ENCODE data around the gene DUSP3. TPM values are rescaled to one million over a fixed set of nuclear protein-coding genes. Genes with fewer than 3 reads are reported as not detected.

DUSP3 gene
- 10 to 100 TPM; 15.2 to 24.8 TPM for total RNA-seq

DNA sequence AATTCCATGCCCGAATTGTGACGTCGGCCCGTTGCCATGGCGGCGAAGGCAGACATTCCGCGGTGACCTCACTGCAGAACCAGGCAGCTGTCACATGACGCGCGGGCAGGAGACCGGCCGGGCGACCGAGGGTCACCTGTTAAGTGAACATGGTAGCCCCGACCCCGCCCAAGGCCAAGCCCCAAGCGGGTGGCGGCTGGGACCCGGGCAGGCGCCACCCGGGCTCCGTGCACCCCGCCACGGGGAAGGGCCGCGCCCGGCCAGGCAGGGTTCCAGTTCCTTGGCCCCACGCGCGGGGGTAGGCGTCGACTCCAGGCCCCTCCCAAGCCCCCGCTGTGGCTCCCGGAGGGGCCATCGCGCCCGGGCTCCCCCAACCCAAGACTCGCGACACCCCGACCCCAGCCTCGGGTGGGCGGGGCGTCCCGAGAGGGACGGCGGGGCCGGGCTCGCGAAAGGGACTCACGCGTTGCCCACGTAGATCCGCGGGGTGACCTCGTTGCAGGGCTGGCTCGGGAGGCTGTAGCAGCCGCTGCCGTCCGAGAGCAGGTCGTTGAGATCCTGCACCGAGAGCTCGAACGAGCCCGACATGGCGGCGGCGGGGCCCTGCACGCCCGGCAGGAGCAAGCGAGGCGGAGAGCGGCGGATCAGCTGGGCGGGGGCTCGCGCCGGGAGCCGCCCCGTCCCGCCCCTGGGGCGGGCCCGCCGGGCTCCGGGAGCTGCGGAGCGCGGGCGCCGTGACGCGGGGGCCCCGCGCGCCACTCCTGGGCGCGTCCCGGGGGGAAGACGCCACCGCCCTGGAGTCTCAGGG lies at the start of gene DUSP3:
Gene DUSP3, minus strand, starts transcription at position 641 of the 808 bp plus-strand sequence. Its CDS starts 53 bp downstream, at position 588.
- peak; percentile 94 to 98 for ATAC-seq
- H3K27ac Mint-ChIP-seq, result peak within 1 kb of the TSS; percentile 68 to 85
- peak; percentile 75 to 82 for DNase-seq (ENCODE audit: low spot score in 2 of 2)
- peaks cover 3 to 4% of the 10 kb centered on the region in 2 donors for H3K36me3 Mint-ChIP-seq
- H3K9me3 Mint-ChIP-seq, result no peaks in the 10 kb centered on the region

- Mint-ChIP-seq H3K36me3 (no peaks in the 10 kb centered on the region), H3K9me3 (no peaks in the 10 kb centered on the region), H3K27ac (no peak overlapping the region)
- no peak for ATAC-seq
- DNase-seq (ENCODE audit: low spot score in 2 of 2), result no peak
Observed at GRCh38 chr17:43827596-43827995, 48.8 kb upstream of the DUSP3 start.

- DNase-seq (ENCODE audit: low spot score in 2 of 2) (no peak), ATAC-seq (no peak)
- Mint-ChIP-seq H3K27ac (no peak overlapping the region), H3K36me3 (no peaks in the 10 kb centered on the region), H3K9me3 (no peaks in the 10 kb centered on the region)
Observed at GRCh38 chr17:43826206-43826605, 47.4 kb upstream of the DUSP3 start.

GRCh38 chr17:43825567-43825966 lies 46.8 kb upstream of the DUSP3 start:
- H3K27ac Mint-ChIP-seq, result no peak overlapping the region
- no peaks in the 10 kb centered on the region for H3K9me3 Mint-ChIP-seq
- DNase-seq (ENCODE audit: low spot score in 2 of 2), result no peak

DNA sequence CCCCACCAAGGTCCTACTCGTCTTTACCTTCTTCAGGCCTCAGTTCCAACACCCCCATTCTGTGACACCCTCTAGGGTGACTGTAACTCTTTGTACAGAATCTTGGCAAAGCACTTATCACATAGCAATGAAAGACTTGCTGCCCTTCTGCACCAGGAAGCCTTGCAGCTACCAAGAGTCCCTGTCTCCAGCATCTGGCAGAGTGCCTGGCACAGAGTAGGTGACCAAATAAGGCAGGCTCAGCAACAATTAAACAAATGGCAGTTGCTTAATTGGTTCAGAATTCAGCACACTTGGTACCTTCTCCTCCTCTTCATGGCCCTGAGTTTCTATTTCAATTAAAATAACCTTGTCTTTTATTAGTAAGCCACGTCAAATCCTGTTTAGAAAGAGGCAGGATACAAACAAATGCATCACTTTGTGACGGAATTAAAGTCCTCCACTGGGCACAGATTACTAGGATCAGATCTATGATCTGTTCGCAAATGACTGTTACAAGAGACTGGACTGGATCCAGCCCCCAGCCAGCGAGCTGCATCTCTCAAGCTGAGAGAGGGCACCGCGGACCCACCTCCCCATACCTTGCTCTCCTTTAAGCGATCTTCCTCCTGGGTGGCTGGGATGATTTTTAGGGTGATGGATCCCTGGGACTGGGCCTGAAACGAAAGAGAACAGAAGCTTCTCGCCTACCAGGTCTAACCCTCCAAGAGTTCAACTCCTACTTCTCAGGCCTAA lies 44.7 kb upstream of the DUSP3 start:
- ATAC-seq (no peak), DNase-seq (ENCODE audit: low spot score in 2 of 2) (no peak)
- Mint-ChIP-seq H3K9me3 (no peaks in the 10 kb centered on the region), H3K36me3 (no peaks in the 10 kb centered on the region), H3K27ac (no peak overlapping the region)

More at GRCh38 chr17:43825567-43825966, 46.8 kb upstream of the DUSP3 start:
- no peaks in the 10 kb centered on the region for H3K36me3 Mint-ChIP-seq
- ATAC-seq, result no peak

GRCh38 chr17:43822570-43823190 lies 43.9 kb upstream of the DUSP3 start:
- ATAC-seq, result no peak
- Mint-ChIP-seq H3K27ac (no peak overlapping the region), H3K9me3 (no peaks in the 10 kb centered on the region), H3K36me3 (no peaks in the 10 kb centered on the region)
- no peak for DNase-seq (ENCODE audit: low spot score in 2 of 2)

- H3K27ac Mint-ChIP-seq, result peak overlapping the region in 1 of 2 donors; percentile 84
- DNase-seq (ENCODE audit: low spot score in 2 of 2) (no peak), ATAC-seq (no peak)
- no peaks in the 10 kb centered on the region for H3K36me3 Mint-ChIP-seq
- H3K9me3 Mint-ChIP-seq, result no peaks in the 10 kb centered on the region
Observed at GRCh38 chr17:43820759-43821158, 42.0 kb upstream of the DUSP3 start.

GRCh38 chr17:43818966-43819365 lies 40.2 kb upstream of the DUSP3 start:
- H3K9me3 Mint-ChIP-seq, result no peaks in the 10 kb centered on the region
- H3K27ac Mint-ChIP-seq, result peak overlapping the region in 1 of 2 donors; percentile 7
- no peaks in the 10 kb centered on the region for H3K36me3 Mint-ChIP-seq
- DNase-seq (ENCODE audit: low spot score in 2 of 2) (no peak), ATAC-seq (no peak)

DNA sequence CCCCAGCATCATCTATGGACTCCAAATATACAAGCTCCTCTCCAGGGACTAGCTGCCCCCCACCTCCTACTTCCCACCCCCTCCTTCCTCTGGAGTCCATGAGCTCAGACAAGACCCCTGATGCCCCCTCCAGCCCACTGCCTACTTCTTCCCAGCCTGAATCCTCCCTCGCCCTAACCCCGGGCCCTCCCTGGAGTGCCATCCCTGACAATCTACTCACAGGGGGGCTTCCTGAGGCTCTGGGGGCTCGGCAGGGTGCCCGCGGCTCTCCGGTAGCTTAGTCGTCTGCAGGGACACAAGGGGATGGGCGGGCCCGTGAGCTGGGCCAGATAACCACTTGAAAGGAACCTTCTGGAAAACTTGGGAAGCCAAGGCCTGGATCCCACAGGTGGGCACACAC lies 39.0 kb upstream of the DUSP3 start:
- Mint-ChIP-seq H3K36me3 (no peaks in the 10 kb centered on the region), H3K9me3 (no peaks in the 10 kb centered on the region), H3K27ac (no peak overlapping the region)
- ATAC-seq, result no peak
- DNase-seq (ENCODE audit: low spot score in 2 of 2), result no peak

- Mint-ChIP-seq H3K27ac (no peak overlapping the region), H3K36me3 (no peaks in the 10 kb centered on the region), H3K9me3 (no peaks in the 10 kb centered on the region)
- no peak for DNase-seq (ENCODE audit: low spot score in 2 of 2)
- ATAC-seq, result no peak
Observed at GRCh38 chr17:43816336-43817320, 37.9 kb upstream of the DUSP3 start.

DNA sequence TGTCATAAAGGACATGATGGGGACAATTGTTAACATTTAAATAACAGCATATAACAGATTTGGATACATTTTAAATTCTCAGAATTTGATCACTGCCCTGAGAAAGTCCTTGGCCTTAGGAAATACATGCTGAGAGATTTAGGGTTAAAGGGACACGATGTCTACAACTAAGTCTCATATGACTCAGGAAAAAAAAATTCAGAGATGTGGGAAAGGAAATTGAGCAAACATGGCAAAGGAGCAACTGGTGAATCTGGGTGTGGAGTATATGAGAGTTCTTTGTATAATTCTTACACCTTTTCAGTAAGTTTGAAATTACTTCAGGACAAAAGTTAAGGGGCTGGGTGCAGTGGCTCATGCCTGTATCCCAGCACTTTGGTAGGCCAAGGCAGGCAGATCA lies 35.9 kb upstream of the DUSP3 start:
- ATAC-seq, result no peak
- no peak for DNase-seq (ENCODE audit: low spot score in 2 of 2)
- Mint-ChIP-seq H3K36me3 (no peaks in the 10 kb centered on the region), H3K9me3 (no peaks in the 10 kb centered on the region), H3K27ac (no peak overlapping the region)

DNA sequence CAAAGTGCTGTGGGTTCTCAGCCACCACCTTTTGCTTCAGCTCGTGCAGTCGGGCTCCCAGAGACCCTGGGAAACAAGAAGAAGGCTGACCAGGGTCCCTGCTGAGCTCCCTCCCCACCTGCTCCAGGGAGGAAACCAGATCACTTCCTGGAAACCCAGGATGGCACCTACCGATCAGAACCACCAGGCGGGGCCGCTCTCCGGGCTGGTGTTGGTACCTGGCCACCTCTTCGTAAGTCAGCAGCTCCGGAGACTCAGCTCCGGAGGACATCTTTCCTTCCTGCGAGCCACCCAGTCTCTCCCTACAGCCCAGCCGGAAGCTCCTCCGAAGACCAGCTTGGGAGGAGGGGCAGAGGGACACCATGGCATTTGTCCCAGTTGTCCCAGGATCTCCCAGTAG lies 35.2 kb upstream of the DUSP3 start:
- no peaks in the 10 kb centered on the region for H3K36me3 Mint-ChIP-seq
- H3K27ac Mint-ChIP-seq, result no peak overlapping the region
- ATAC-seq (no peak), DNase-seq (ENCODE audit: low spot score in 2 of 2) (no peak)
- H3K9me3 Mint-ChIP-seq, result no peaks in the 10 kb centered on the region

- ATAC-seq, result no peak
- DNase-seq (ENCODE audit: low spot score in 2 of 2), result no peak
- Mint-ChIP-seq H3K9me3 (no peaks in the 10 kb centered on the region), H3K27ac (peak overlapping the region in 1 of 2 donors; percentile 17), H3K36me3 (no peaks in the 10 kb centered on the region)
Observed at GRCh38 chr17:43813386-43813785, 34.6 kb upstream of the DUSP3 start.

DNA sequence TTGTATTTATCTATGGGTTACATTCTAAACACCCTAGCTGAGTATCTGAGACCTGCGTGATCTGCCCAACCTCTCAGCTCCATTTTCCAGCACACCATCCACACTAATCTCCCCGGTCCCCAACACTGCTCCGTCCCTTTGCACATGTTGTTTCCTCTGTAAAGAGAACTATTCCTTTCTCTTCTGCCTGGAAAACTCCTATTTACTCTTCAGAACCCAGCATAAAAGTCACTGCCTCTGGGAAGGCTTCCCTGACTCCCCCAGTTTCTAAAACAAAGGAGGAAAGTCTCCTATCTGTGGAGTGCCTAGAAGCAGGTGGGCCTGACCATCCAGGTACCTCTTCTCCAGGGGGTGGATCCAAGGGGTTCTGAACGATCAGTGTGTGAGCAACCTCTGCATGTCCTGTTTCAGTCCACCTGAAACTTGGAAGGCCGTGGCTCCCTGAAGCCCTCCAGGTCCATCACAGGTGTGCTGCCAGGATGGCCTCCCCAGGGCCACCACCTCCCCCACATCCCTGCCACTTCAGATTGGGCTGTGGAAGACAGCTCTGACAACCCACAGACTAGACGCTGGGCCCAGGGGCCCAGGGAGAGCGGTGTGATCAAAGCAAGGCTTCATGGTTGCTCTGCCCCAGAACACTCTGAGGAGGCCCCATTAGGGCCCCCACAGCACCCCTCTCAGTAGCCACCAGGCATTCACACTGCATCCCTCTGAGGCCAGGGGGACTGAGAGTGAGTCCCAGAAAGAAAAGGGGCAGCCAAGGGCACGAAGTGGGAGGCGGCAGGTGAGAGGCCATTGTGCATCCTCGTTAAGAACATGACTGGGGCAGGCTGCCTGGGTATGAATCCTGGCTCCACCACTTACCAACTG lies 33.9 kb upstream of the DUSP3 start:
- ATAC-seq (no peak), DNase-seq (ENCODE audit: low spot score in 2 of 2) (no peak)
- H3K36me3 Mint-ChIP-seq, result no peaks in the 10 kb centered on the region
- no peaks in the 10 kb centered on the region for H3K9me3 Mint-ChIP-seq
- peak overlapping the region in 1 of 2 donors; percentile 10 for H3K27ac Mint-ChIP-seq

- H3K36me3 Mint-ChIP-seq, result no peaks in the 10 kb centered on the region
- DNase-seq (ENCODE audit: low spot score in 2 of 2) (no peak), ATAC-seq (no peak)
- H3K27ac Mint-ChIP-seq, result peak overlapping the region in 1 of 2 donors; percentile 18
- H3K9me3 Mint-ChIP-seq, result no peaks in the 10 kb centered on the region
Observed at GRCh38 chr17:43810823-43811222, 32.0 kb upstream of the DUSP3 start.
